ENCODE measurements around the gene RICTOR.

DNA sequence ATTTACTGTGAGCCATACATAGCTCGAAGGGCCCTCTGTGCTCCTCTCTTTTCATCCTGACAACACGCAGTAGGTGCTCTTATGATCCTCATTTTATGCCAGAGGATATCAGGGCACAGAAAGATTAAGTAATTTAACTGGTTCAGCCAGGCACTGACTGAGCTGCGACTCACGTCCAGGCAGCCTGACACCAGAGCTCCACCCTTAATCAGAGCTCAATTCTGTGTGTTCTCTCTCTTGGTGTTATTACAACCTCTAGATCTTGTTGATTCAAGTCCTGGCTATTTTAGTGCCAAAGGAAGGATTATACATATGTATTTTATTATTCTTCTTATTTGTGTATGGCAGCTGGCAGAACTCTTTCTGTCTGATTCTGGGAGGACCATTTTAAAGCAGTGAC lies 168.7 kb downstream of the RICTOR start:
- TF ChIP-seq POLR2A (IDR thresholded peaks at IDR 0.05), result no peak
- TF ChIP-seq, protein P1, sequence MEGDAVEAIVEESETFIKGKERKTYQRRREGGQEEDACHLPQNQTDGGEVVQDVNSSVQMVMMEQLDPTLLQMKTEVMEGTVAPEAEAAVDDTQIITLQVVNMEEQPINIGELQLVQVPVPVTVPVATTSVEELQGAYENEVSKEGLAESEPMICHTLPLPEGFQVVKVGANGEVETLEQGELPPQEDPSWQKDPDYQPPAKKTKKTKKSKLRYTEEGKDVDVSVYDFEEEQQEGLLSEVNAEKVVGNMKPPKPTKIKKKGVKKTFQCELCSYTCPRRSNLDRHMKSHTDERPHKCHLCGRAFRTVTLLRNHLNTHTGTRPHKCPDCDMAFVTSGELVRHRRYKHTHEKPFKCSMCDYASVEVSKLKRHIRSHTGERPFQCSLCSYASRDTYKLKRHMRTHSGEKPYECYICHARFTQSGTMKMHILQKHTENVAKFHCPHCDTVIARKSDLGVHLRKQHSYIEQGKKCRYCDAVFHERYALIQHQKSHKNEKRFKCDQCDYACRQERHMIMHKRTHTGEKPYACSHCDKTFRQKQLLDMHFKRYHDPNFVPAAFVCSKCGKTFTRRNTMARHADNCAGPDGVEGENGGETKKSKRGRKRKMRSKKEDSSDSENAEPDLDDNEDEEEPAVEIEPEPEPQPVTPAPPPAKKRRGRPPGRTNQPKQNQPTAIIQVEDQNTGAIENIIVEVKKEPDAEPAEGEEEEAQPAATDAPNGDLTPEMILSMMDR (IDR thresholded peaks at IDR 0.05 in 8 of 11, conservative IDR thresholded peaks at IDR 0.05 in 3 of 11), result no peak
- TF ChIP-seq POLR2AphosphoS5 (IDR thresholded peaks at IDR 0.05), result no peak

Data from spleen (tissue), 7 donors.